Osteocyte (in vitro differentiated cells): ENCODE measurements around the gene RAD18. TPM values are rescaled to one million over a fixed set of nuclear protein-coding genes. Genes with fewer than 3 reads are reported as not detected.

ENCODE experiments used
- DNase-seq: peaks from one replicate; pipeline ENCODE4 v3.0.0; 2021; ENCODE audit warnings: mixed read lengths; ENCODE audit not compliant: unreplicated experiment; ENCODE audit errors: extremely low spot score
- H3K27ac Mint-ChIP-seq: one replicate; pipeline ENCODE4 v1.8.0; 2021; ENCODE audit warnings: mild to moderate bottlenecking, mixed read lengths; ENCODE audit not compliant: unreplicated experiment
- H3K27me3 Mint-ChIP-seq: one replicate; pipeline ENCODE4 v1.8.0; 2021; ENCODE audit warnings: mixed read lengths; ENCODE audit not compliant: unreplicated experiment
- H3K36me3 Mint-ChIP-seq: one replicate; pipeline ENCODE4 v1.8.0; 2021; ENCODE audit warnings: mixed read lengths; ENCODE audit not compliant: unreplicated experiment
- H3K4me1 Mint-ChIP-seq: one replicate; pipeline ENCODE4 v1.8.0; 2021; ENCODE audit warnings: mixed read lengths; ENCODE audit not compliant: unreplicated experiment
- H3K4me3 Mint-ChIP-seq: one replicate; pipeline ENCODE4 v1.8.0; 2021; ENCODE audit warnings: mild to moderate bottlenecking, moderate library complexity, mixed read lengths; ENCODE audit not compliant: unreplicated experiment
- H3K9me3 Mint-ChIP-seq: one replicate; pipeline ENCODE4 v1.8.0; 2021; ENCODE audit warnings: mixed read lengths; ENCODE audit not compliant: unreplicated experiment
- CTCF ChIP-seq: fragments of 200-600 bp; sonication (generic); IDR thresholded peaks from 2 replicates; pipeline ENCODE4 v1.5.0; 2021; ENCODE audit warnings: antibody characterized with exemption, mild to moderate bottlenecking, moderate library complexity
- total RNA-seq: library from RNA; stranded (reverse); gene quantifications from 2 replicates; pipeline ENCODE4 v1.2.1, GENCODE V29; 2021

RAD18 gene
- total RNA-seq, 1 donor from 2014 or later = 18.6 TPM

- no peak overlapping the region for H3K4me3 Mint-ChIP-seq
Observed at GRCh38 chr3:8853081-8853480, 110.2 kb downstream of the RAD18 start.

GRCh38 chr3:8852511-8852910 is 110.8 kb downstream of the RAD18 start:
- H3K27me3 Mint-ChIP-seq = no peaks in the 10 kb centered on the region
- no peaks in the 10 kb centered on the region for H3K9me3 Mint-ChIP-seq
- TF ChIP-seq CTCF = no peak
- no peak overlapping the region for H3K4me3 Mint-ChIP-seq
- no peak for DNase-seq
- H3K27ac Mint-ChIP-seq = peak overlapping the region; percentile 83
- H3K36me3 Mint-ChIP-seq = peaks cover 4% of the 10 kb centered on the region
- peaks cover 48% of the 10 kb centered on the region for H3K4me1 Mint-ChIP-seq

More at GRCh38 chr3:8853081-8853480, 110.2 kb downstream of the RAD18 start:
- Mint-ChIP-seq H3K9me3 (no peaks in the 10 kb centered on the region), H3K4me1 (peaks cover 48% of the 10 kb centered on the region), H3K27me3 (no peaks in the 10 kb centered on the region), H3K36me3 (peaks cover 4% of the 10 kb centered on the region), H3K27ac (no peak overlapping the region)
- no peak for TF ChIP-seq CTCF
- no peak for DNase-seq

GRCh38 chr3:8851703-8852102 is 111.6 kb downstream of the RAD18 start:
- no peak for TF ChIP-seq CTCF
- no peak for DNase-seq
- peaks cover 48% of the 10 kb centered on the region for H3K4me1 Mint-ChIP-seq
- peaks cover 4% of the 10 kb centered on the region for H3K36me3 Mint-ChIP-seq
- peak overlapping the region; percentile 83 for H3K27ac Mint-ChIP-seq
- H3K9me3 Mint-ChIP-seq = no peaks in the 10 kb centered on the region
- H3K4me3 Mint-ChIP-seq = peak overlapping the region; percentile 0
- no peaks in the 10 kb centered on the region for H3K27me3 Mint-ChIP-seq

GRCh38 chr3:8848696-8849131 is 114.6 kb downstream of the RAD18 start:
- H3K4me3 Mint-ChIP-seq = no peak overlapping the region
- H3K36me3 Mint-ChIP-seq = peaks cover under 1% of the 10 kb centered on the region
- peaks cover 53% of the 10 kb centered on the region for H3K4me1 Mint-ChIP-seq
- H3K27ac Mint-ChIP-seq = peak overlapping the region; percentile 84
- H3K27me3 Mint-ChIP-seq = no peaks in the 10 kb centered on the region
- no peak for DNase-seq
- no peak for TF ChIP-seq CTCF
- H3K9me3 Mint-ChIP-seq = no peaks in the 10 kb centered on the region

- H3K9me3 Mint-ChIP-seq = no peaks in the 10 kb centered on the region
Observed at GRCh38 chr3:8847317-8847716, 116.0 kb downstream of the RAD18 start.

More at GRCh38 chr3:8847317-8847716, 116.0 kb downstream of the RAD18 start:
- DNase-seq = no peak
- no peaks in the 10 kb centered on the region for H3K36me3 Mint-ChIP-seq
- H3K27ac Mint-ChIP-seq = peak overlapping the region; percentile 15
- H3K4me3 Mint-ChIP-seq = no peak overlapping the region
- TF ChIP-seq CTCF = no peak
- H3K27me3 Mint-ChIP-seq = no peaks in the 10 kb centered on the region
- H3K4me1 Mint-ChIP-seq = peaks cover 42% of the 10 kb centered on the region
